NCI-H510A (cell line): Measurements from ENCODE around the gene B3GNT3.

Experiments
- DNase-seq: peaks from one replicate; lab custom pipeline; 2025; lab: John Stamatoyannopoulos, UW

The B3GNT3 gene

GRCh38 chr19:17860993-17861360, 66.0 kb downstream of the B3GNT3 start:
- DNase-seq = no peak

GRCh38 chr19:17861542-17862402, 66.8 kb downstream of the B3GNT3 start:
- DNase-seq = no peak

DNA sequence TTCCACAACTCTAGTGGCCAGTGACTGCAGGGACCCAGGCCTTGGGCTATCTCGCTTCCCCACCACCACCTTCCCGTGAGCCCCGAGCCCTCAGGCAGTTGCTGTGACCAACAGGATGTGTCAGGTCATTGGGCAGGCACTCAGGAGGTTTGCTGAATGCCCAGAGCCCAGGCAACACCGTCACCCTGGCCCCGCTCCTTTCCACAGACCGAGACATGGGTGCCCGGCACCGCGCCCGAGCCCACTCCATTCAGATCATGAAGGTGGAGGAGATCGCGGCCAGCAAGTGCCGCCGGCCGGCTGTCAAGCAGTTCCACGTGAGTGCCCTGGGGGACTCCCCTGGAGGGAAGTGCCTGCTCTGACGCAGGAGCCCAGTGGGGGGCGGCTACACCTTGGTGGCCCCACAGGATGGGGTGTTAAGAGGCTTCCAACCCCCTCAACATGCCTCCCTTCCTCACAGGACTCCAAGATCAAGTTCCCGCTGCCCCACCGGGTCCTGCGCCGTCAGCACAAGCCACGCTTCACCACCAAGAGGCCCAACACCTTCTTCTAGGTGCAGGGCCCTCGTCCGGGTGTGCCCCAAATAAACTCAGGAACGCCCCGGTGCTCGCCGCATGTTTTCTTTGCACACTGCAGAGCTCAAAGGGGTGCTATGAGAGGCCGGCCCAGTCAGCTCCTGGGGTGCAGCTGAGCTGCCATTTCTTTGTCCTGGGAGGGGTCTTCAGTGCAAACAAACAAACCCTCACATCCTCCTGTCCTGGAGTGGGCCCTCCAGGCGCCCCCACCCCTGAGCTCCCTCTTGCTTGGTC, 68.0 kb downstream of the B3GNT3 start:
- no peak for DNase-seq
